Measurements from ENCODE around the gene SCAP.

Gene SCAP

GRCh38 chr3:47420511-47421484, 54.9 kb downstream of the SCAP start (continued):
- TF ChIP-seq ZNF558 (tag by site-specific recombination; IDR thresholded peaks at IDR 0.05) (no peak), OSR2 (tag by site-specific recombination; IDR thresholded peaks at IDR 0.05) (no peak), ZNF449 (tag by site-specific recombination; IDR thresholded peaks at IDR 0.05) (peak; percentile 68), ZNF561 (tag by site-specific recombination; IDR thresholded peaks at IDR 0.05; ENCODE audit: borderline replicate concordance) (no peak), ZBTB11 (tag by site-specific recombination; conservative IDR thresholded peaks at IDR 0.05; ENCODE audit: low read depth) (peak; percentile 88), ZNF18 (tag by site-specific recombination; IDR thresholded peaks at IDR 0.05) (no peak), SCRT1 (tag by site-specific recombination; IDR thresholded peaks at IDR 0.05; ENCODE audit: borderline replicate concordance) (no peak), ZNF548 (tag by site-specific recombination; IDR thresholded peaks at IDR 0.05) (no peak), ZNF169 (tag by site-specific recombination; IDR thresholded peaks at IDR 0.05) (no peak), TCF7L2 (IDR thresholded peaks at IDR 0.05; ENCODE audit: borderline replicate concordance, low read depth, low read length) (no peak), ZSCAN18 (tag by site-specific recombination; IDR thresholded peaks at IDR 0.05) (no peak), ZNF133 (tag by site-specific recombination; IDR thresholded peaks at IDR 0.05) (no peak), ZEB2 (tag by site-specific recombination; IDR thresholded peaks at IDR 0.05) (no peak), PATZ1 (tag by site-specific recombination; IDR thresholded peaks at IDR 0.05) (no peak)

- ChIA-PET POLR2A (no interaction called here), CTCF (interaction anchor here (0.5 to 2.6 kb wide), 7 partner anchors 16 to 772 kb away, joined by 3 to 8 read pairs (median 3); no protein-coding TSS in a partner anchor)
- H3K4me3 ChIP-seq (ENCODE audit: low read depth, low read length): no peak overlapping the region
- H3K4me1 ChIP-seq (ENCODE audit: control insufficient read depth, insufficient read depth, low read length): no peaks in the 10 kb centered on the region
- no peak overlapping the region for H3K27ac ChIP-seq (ENCODE audit: extremely low read depth, low read depth, low read length)
- no peaks in the 10 kb centered on the region for H3K9me3 ChIP-seq (ENCODE audit: control insufficient read depth, insufficient read depth, low read depth, low read length)
- peaks cover 0 to 77% of the 10 kb centered on the region in 2 experiments; a peak in 1 of 3 replicates for H3K36me3 ChIP-seq (ENCODE audit: control insufficient read depth in 2 of 2, insufficient read depth in 1 of 2, low read length in 2 of 2)
- TF ChIP-seq ZFHX2 (tag by site-specific recombination; conservative IDR thresholded peaks at IDR 0.05): no peak
- TF ChIP-seq ZNF174 (tag by site-specific recombination; IDR thresholded peaks at IDR 0.05): no peak
- no peak for TF ChIP-seq ZNF155 (tag by site-specific recombination; IDR thresholded peaks at IDR 0.05)
- TF ChIP-seq SALL2 (tag by site-specific recombination; IDR thresholded peaks at IDR 0.05; ENCODE audit: borderline replicate concordance): no peak
- no peak for TF ChIP-seq TSHZ1 (tag by site-specific recombination; IDR thresholded peaks at IDR 0.05; ENCODE audit: borderline replicate concordance)
- TF ChIP-seq ZNF350 (tag by site-specific recombination; IDR thresholded peaks at IDR 0.05): no peak
- TF ChIP-seq TRIM28 (IDR thresholded peaks at IDR 0.05; ENCODE audit: borderline replicate concordance, low read length): no peak
- no peak for TF ChIP-seq KLF7 (tag by site-specific recombination; IDR thresholded peaks at IDR 0.05; ENCODE audit: borderline replicate concordance)
These were observed 55.7 kb downstream of the SCAP start for GRCh38 chr3:47420044-47420430.

Data from HEK293 (cell line).